ENCODE measurements around the gene SMIM44.
"Not testable (repeated sequence)": the region's sequence is repeated elsewhere in the genome, so short reads cannot be mapped to it uniquely, and the experiment has no call there.

SMIM44 gene

GRCh38 chr19:3483226-3483628 is at the start of gene SMIM44:
Gene SMIM44, minus strand, starts transcription at chr19:3483441. Its CDS starts 38 bp downstream, at chr19:3483403.
- DNase-seq (ENCODE audit: low read depth in 2 of 2) = no peak

GRCh38 chr19:3533033-3533432 is 49.8 kb upstream of the SMIM44 start:
- no peak for DNase-seq (ENCODE audit: low read depth in 2 of 2)

DNA sequence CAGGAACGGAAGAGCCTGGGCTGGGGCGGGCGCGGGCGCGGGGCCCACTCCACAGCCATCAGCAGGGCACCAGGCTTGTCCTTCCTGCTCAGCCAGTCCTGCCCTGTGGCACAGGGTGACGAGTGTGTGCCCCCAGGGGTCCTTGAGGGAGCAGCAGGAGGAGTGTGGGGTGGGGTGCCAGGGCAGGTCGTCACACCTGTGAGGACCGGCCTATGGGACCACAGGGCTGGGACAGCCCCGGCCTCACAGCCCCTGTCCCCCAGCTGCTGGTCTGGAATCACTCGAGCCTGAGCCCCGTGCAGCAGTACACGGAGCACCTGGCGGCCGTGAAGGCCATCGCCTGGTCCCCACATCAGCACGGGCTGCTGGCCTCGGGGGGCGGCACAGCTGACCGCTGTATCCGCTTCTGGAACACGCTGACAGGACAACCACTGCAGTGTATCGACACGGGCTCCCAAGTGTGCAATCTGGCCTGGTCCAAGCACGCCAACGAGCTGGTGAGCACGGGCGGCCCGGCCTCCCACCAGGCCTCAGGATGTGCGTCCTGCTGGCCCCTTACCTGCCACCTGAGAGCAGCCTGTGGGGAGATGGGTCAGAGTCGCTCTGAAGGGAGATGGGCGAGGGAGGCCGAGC is 49.0 kb upstream of the SMIM44 start:
- DNase-seq (ENCODE audit: low read depth in 2 of 2) = no peak

DNA sequence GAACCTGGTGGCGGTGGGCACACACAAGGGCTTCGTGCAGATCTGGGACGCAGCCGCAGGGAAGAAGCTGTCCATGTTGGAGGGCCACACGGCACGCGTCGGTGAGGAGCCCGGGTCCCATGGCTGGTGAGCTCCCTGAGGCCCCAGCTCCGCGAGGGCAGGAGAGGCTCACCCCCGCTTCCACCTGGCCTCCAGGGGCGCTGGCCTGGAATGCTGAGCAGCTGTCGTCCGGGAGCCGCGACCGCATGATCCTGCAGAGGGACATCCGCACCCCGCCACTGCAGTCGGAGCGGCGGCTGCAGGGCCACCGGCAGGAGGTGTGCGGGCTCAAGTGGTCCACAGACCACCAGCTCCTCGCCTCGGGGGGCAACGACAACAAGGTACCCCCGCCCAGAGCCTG is 48.5 kb upstream of the SMIM44 start:
- no peak for DNase-seq (ENCODE audit: low read depth in 2 of 2)

GRCh38 chr19:3530389-3530788 is 47.1 kb upstream of the SMIM44 start:
- DNase-seq (ENCODE audit: low read depth in 2 of 2) = no peak

- DNase-seq (ENCODE audit: low read depth in 2 of 2) = not testable (repeated sequence)
These were observed 46.1 kb upstream of the SMIM44 start for GRCh38 chr19:3529299-3529698.

DNA sequence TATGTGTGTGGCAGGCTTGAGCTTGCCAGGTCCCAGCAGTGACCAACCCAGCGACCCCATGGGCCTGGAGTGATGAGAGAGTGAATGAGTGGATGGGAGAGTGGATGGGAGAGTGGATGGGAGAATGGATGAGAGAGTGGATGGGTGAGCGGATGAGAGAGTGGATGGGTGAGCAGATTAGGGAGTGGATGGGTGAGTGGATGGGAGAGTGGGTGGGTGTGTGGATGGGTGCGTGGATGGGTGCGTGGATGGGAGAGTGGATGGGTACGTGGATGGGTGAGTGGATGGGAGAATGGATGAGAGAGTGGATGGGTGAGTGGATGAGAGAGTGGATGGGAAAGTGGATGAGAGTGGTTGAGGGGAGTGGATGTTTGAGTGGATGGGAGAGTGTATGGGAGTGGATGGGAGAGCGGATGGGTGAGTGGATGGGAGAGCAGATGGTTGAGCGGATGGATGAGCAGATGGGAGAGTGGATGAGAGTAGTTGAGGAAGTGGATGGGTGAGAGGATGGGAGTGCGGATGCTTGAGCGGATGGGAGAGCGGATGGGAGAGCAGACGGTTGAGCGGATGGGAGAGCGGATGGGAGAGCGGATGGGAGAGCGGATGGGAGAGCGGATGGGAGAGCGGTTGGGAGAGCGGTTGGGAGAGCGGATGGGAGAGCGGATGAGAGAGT is 45.4 kb upstream of the SMIM44 start:
- no peak for DNase-seq (ENCODE audit: low read depth in 2 of 2)

GRCh38 chr19:3528080-3528479 is 44.8 kb upstream of the SMIM44 start:
- DNase-seq (ENCODE audit: low read depth in 2 of 2) = no peak

DNA sequence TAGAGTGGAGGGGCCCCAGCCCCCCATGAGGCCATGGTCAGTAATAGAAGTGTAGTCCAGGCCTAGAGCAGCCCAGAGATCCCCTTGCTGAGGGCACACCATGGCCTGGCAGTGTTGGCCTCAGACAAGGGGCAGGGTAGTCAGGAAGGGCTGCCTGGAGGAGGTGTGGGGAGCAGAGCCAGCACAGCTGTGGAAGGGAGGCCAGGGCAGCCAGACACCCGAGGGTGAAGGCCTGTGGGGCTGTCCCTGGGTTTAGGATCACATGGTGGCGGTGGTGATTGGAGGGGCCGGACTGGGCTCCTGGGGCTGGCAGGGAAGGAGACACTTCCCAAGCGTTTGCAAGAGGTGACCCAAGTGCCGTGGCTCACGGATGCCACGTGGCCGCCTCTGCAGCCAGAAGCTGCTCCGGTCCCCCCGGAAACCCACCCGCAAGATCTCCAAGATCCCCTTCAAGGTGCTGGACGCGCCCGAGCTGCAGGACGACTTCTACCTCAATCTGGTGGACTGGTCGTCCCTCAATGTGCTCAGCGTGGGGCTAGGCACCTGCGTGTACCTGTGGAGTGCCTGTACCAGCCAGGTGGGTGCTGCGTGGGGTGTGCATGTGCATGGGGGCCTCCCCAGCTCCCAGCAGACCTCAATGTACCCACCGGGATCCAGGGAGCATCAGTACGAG is 44.1 kb upstream of the SMIM44 start:
- no peak for DNase-seq (ENCODE audit: low read depth in 2 of 2)

- DNase-seq (ENCODE audit: low read depth in 2 of 2) = no peak
These were observed 43.4 kb upstream of the SMIM44 start for GRCh38 chr19:3526507-3527237.

DNA sequence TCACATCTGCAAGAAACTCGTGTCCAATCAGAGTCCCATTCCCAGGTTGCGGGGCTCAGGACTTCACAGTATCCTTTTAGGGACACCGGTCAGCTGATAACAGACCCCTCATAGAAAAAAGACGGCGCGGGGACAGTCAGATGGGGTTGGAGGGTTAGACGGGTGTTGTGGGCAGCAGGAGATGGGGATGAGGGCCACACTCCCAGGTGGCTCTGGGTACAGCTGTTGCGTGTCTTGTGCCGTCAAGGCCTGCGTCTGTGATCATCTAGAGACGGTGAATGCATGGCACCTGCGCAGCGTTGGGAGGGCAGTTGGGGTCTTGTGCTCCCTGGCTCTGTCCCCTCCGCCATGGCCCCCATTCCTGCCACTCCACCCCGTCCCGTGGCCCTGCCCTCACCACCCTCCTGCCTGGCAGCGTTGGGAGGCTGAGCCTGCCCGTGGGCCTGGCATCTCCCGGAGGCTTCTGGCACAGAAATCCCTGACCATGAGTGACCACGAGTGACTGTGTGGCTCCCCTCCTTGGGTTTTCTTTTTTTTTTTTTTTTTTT is 41.7 kb upstream of the SMIM44 start:
- DNase-seq (ENCODE audit: low read depth in 2 of 2) = no peak

DNA sequence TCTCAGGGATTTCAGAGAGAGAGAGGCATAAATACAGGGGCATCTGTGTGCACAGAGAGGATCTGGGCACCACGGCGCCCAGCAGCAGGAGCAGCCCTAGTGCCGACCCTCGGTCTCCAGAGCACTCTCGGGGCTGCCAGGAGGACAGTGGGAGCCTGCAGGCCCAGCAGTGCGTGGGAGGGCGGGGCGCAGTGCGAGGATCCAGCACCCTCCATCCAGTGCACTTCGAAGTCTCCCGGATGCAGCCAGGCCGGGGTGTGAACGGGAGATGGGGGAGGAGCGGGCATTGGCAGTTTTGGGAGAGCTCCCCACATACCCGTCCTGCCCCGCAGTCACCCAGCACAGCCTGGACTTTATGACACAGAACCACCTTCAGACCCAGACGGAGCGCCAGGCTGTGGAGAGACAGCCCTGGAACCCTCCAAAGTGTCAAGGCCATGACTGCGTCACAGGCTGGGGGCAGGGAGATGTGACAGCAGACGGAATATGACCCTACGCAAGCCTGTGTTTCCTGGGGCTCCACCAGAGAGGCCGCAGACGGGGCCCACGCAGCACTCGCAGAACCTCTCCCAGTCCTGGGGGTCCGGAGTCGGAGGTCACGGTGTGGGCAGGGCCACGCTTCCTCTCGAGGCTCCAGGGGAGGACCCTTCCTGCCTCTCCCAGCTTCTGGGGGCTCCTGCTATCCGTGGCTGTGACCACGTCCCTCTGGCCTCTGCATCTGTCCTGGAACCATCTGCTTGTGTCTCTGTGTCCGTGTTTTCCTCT is 41.0 kb upstream of the SMIM44 start:
- no peak for DNase-seq (ENCODE audit: low read depth in 2 of 2)

GRCh38 chr19:3523361-3524077 is 40.3 kb upstream of the SMIM44 start:
- no peak for DNase-seq (ENCODE audit: low read depth in 2 of 2)

- DNase-seq (ENCODE audit: low read depth in 2 of 2) = no peak
These were observed 39.5 kb upstream of the SMIM44 start for GRCh38 chr19:3522421-3523360.

- no peak for DNase-seq (ENCODE audit: low read depth in 2 of 2)
These were observed 37.8 kb upstream of the SMIM44 start for GRCh38 chr19:3521104-3521445.

GRCh38 chr19:3520166-3521103 is 37.2 kb upstream of the SMIM44 start:
- no peak for DNase-seq (ENCODE audit: low read depth in 2 of 2)

DNA sequence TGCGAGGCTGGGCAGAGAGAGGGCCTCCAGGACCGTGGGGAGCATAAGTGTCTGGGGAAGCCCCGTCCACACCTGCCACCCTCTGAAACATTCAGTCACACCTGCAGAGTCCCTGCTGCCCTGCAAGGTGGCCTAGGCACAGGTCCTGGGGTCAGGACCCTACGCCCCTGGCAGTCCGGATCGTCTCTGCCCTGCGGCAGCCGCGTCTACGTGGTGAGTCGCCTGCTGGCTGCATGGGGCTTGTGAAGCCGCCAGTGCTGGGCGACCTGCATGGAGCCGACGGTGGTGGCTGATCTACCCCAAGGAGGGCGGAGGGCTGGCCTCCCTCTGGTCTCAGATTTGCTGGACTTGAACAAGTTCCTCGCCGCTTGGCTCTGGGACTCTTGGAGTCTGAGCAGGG is 35.9 kb upstream of the SMIM44 start:
- no peak for DNase-seq (ENCODE audit: low read depth in 2 of 2)

GRCh38 chr19:3518659-3519058 is 35.4 kb upstream of the SMIM44 start:
- no peak for DNase-seq (ENCODE audit: low read depth in 2 of 2)

DNA sequence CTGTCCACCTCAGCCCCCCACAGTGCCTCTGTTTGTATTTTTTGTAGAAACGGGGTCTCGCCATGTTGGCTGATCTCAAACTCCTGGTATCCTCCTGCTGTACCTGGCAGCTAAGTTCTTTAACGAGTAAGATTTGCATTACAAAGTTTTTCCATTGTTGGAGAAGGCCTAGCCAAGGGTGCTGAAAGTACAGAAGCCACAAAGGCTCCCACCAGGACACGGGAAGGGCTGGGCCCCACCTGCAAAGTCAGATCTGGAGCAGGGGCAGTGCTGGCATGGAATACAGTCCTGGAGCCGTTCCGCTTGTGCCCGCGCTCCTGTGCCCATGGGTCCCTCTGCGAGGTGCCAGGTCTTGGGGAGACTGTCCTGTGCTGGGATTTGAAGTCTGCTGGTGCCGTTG is 35.0 kb upstream of the SMIM44 start:
- DNase-seq (ENCODE audit: low read depth in 2 of 2) = no peak
